DLD1 (cell line): ENCODE data around the gene KIF23.
"Not testable (repeated sequence)": the region's sequence is repeated elsewhere in the genome, so short reads cannot be mapped to it uniquely, and the experiment has no call there.

ENCODE experiments used
- in situ Hi-C: cut with HindIII; loops from 2 replicates; pipeline ENCODE4 v1.10.0; 2017; ENCODE audit warnings: low sequenced_read_pairs

KIF23 gene

DNA sequence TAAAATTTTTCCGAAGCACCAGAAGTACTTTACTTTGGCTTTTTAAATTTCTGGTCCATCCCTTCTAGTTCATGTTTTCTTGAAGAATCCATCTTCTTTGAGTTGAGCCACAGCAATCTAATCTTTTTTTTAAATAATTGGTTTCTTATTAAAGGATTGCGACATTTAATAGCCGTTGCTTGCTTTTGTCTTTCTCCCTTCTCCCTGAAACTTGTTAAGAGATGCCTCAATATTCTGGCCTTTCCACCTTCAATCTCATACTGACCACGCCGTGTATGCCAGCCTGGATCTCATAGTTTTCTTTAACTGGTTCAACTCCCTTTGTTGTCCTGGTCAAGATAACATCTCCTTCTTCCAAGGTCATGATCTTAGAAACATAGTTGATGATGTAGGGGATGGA lies 20.1 kb downstream of the KIF23 start:
- in situ Hi-C loops: no loop called here

DNA sequence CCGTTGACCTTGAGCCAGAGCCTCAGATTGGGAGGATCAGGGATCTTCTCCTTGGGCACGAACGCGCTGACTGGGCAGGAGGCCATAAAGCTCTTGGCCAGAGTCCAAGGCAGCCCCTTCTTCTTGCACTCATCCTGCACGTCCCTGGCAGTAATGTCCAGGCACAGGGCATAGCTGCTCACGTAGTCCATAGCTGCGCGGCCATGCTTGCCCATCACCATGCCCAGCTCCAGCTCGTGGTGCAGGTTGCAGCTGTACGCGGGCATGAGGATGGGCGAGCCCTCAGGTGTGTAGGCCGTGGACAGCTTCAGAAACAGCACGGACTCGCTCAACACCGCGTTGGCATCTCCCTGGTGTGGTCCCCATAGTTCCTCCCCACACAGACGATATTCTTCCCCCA lies 20.5 kb downstream of the KIF23 start:
- in situ Hi-C loops: no loop called here

DNA sequence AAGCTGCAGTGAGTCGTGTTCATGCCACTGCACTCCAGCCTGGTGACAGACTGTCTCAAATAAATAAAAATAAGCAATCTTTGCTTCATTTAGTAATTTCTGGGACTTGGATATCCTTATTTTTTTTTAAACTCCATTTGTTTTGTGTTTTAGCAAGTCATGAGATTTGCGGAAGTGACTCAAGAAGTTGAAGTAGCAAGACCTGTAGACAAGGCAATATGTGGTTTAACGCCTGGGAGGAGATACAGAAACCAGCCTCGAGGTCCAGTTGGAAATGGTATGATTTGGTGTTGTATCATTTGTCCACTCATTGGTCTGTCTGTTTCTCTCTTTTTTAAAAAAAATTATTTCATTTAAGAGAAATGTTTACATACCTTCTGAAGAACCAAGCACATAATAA lies 21.8 kb downstream of the KIF23 start:
- in situ Hi-C loops: no loop called here

- in situ Hi-C loops: no loop called here
Measured at GRCh38 chr15:69436951-69437350, 22.8 kb downstream of the KIF23 start.

- in situ Hi-C loops: no loop called here
Measured at GRCh38 chr15:69439623-69440022, 25.5 kb downstream of the KIF23 start.

DNA sequence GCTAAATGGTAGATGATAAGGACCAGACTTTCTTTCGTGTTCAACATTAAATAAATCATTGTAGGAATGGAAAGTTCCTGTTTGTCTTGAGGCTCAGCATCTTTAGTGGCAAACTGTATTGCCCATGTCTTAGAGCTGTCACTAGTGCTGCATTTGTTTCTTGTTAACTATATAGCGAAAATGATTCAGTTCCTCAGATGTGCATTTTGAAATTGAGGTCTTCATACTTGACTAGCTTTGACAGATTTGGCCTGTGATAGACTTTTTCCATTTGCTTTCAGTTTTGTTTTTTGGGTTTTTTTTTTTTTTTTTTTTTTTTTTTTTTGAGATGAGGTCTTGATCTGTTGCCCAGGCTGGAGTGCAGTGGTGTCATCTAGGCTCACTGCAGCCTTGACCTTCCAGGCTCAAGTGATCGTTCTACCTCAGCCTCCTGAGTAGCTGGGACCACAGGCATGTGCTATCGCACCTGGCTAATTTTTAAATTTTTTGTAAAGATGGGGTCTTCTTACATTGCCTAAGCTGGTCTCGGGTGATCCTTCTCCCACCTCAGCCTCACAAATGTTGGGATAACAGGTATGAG lies 29.0 kb downstream of the KIF23 start:
- in situ Hi-C loops: no loop called here

DNA sequence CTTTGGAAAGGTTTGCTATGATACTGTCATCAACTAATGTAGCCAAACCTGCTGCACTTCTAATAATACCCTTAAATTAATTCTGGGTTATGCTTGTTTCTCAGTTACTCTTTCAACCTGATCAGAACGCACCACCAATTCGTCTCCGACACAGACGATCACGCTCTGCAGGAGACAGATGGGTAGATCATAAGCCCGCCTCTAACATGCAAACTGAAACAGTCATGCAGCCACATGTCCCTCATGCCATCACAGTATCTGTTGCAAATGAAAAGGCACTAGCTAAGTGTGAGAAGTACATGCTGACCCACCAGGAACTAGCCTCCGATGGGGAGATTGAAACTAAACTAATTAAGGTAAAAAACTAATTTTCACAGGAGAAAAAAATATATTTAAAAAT lies 30.5 kb downstream of the KIF23 start:
- in situ Hi-C loops: no loop called here

- in situ Hi-C loops: no loop called here
Measured at GRCh38 chr15:69446953-69447352, 32.8 kb downstream of the KIF23 start.

GRCh38 chr15:69450221-69450620 lies 36.1 kb downstream of the KIF23 start:
- in situ Hi-C loops: not testable (repeated sequence)

- in situ Hi-C loops: no loop called here
Measured at GRCh38 chr15:69450968-69451695, 37.0 kb downstream of the KIF23 start.

DNA sequence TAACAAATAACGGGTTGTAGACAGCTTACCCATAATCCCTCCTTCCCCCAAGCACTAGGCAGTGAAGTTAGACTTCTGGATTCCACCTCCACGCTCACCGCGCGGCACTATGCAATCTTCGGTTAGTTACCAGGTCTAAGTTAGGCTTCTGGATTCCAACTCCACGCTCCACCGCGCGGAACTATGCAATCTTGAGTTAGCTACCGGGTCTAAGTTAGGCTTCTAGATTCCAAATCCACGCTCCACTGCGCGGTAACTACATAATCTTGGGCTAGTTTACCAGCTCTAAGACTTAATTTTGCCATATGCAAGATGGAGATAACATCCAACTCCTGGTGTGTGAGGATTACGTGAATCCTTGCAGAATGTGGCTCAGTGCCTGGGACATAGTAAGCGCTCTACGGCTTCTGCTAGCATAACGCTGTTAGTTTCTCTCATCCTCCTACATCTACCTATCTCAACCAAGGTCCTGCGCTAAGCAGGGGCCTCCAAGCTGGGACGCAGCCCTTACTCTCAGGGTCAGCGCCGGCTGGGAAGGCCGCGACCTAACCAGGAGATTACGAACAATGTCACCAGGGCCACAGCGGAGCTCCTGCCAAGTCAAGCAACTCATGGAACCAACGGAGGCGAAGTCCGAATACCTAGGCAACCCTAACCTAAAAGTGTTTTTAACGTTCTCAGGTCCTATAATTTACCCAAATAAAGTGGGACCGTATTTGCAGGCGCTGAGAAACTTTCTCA lies 38.0 kb downstream of the KIF23 start:
- in situ Hi-C loops: no loop called here

DNA sequence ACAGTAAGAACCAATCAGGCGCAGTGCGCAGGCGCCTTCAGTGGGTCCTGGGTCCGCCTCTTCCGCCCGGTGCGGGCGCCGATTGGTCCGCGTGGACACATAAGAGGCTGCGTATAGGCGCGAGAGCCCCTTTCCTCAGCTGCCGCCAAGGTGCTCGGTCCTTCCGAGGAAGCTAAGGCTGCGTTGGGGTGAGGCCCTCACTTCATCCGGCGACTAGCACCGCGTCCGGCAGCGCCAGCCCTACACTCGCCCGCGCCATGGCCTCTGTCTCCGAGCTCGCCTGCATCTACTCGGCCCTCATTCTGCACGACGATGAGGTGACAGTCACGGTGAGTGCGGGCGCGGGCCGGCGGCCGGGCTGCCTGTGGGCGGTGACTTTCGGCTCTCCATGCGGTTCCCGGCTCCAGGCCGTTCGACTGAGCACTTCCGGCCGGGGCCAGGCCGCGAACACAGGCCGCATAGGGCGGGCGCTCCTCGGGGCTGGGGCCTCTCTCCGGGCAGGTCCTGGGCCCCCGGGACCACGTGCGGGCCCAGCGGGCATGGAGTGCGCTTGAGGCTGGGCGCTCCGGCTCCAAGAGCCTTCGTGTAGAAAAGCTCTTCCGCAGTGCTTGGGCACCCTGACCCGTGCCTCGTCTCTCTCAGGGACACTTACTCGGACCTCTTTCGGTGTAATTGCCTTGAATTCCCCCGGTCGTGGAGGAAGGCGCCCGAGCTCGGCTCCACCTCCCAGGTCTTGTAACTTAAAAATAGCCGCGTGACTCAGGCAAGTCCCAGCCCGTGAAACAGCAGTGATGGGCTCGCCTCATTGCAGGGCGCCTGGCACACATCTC lies 38.8 kb downstream of the KIF23 start, which contains the start of gene RPLP1:
Gene RPLP1 (plus strand): TSS at position 127 of the 830 bp plus-strand sequence. CDS start 131 bp downstream, at position 258.
- in situ Hi-C loops: no loop called here

- in situ Hi-C loops: no loop called here
Measured at GRCh38 chr15:69454953-69455352, 40.8 kb downstream of the KIF23 start.

- in situ Hi-C loops: no loop called here
Measured at GRCh38 chr15:69456208-69457166, 42.3 kb downstream of the KIF23 start.

DNA sequence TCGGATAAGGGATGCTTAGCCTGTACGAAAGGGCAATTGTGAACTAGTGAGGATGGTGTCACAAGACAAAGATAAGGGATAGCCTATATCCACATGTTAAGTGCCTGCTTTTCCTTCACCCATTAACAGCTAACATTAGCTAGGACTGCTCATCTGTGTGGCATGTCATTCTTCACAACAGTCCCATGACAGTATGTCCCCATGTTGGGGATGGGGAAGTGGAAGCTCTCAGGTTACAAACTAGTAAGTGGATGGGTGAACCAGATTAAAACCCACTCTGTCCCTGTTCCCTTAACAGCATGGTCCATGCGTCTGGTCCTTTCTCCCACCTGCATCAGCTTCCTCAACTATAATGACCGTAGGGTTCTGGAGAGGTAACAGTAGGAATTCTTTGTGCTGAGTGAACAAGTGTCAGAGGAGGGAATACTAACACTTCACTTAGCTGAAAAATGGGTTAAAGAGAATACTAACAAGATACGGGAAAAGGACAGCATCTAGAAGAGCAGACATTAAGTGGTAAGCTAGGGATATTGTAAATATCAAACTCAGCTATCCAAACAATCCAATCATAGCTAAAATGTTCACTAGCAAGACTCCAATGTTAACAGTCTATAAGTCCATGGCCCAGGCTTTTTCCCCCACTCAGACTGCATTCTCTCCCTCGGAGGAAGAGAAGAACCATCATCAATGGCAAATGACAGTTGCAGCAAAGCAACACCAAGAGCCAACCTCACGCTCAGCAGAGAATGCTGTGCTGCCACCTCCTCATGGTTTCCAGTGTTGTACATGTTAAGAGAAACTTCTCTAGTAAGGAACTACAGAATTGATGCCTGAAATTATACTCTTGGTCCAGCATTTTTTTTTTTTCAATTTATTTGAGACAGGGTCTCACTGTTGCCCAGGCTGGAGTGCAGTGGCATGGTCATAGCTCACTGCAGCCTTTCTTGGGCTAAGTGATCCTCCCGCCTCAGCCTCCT lies 43.4 kb downstream of the KIF23 start:
- in situ Hi-C loops: no loop called here

- in situ Hi-C loops: no loop called here
Measured at GRCh38 chr15:69459066-69459465, 44.9 kb downstream of the KIF23 start.

GRCh38 chr15:69460481-69460880 lies 46.3 kb downstream of the KIF23 start:
- in situ Hi-C loops: no loop called here

GRCh38 chr15:69462030-69462492 lies 47.9 kb downstream of the KIF23 start:
- in situ Hi-C loops: no loop called here
